Measurements from ENCODE around the gene CTH.
"Not testable (repeated sequence)": the region's sequence is repeated elsewhere in the genome, so short reads cannot be mapped to it uniquely, and the experiment has no call there.

DNA sequence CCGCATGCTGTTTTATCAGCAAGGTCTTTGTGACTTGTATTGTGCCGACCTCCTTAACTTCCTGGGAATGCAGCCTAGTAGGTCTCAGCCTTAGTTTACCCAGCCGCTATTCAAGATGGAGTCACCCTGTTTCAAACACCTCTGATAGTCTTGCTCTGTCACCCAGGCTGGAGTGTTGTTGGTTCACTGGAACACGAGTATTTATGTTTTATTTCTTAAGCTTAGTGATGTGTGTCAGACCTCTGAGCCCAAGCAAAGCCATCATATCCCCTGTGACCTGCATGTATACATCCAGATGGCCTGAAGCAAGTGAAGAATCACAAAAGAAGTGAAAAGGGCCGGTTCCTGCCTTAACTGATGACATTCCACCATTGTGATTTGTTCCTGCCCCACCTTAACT, 43.7 kb upstream of the CTH start:
- not testable (repeated sequence) for TF ChIP-seq EP300 (IDR thresholded peaks at IDR 0.05; ENCODE audit: borderline replicate concordance in 1 of 2, low read depth in 1 of 2, low read length in 1 of 2)
- TF ChIP-seq, protein P1, sequence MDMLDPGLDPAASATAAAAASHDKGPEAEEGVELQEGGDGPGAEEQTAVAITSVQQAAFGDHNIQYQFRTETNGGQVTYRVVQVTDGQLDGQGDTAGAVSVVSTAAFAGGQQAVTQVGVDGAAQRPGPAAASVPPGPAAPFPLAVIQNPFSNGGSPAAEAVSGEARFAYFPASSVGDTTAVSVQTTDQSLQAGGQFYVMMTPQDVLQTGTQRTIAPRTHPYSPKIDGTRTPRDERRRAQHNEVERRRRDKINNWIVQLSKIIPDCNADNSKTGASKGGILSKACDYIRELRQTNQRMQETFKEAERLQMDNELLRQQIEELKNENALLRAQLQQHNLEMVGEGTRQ (IDR thresholded peaks at IDR 0.05; ENCODE audit: borderline replicate concordance, low read depth, low read length), result not testable (repeated sequence)
- TF ChIP-seq, protein P2, sequence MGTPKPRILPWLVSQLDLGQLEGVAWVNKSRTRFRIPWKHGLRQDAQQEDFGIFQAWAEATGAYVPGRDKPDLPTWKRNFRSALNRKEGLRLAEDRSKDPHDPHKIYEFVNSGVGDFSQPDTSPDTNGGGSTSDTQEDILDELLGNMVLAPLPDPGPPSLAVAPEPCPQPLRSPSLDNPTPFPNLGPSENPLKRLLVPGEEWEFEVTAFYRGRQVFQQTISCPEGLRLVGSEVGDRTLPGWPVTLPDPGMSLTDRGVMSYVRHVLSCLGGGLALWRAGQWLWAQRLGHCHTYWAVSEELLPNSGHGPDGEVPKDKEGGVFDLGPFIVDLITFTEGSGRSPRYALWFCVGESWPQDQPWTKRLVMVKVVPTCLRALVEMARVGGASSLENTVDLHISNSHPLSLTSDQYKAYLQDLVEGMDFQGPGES (IDR thresholded peaks at IDR 0.05; ENCODE audit: low read depth, low read length), result not testable (repeated sequence)
- TF ChIP-seq, protein P3, sequence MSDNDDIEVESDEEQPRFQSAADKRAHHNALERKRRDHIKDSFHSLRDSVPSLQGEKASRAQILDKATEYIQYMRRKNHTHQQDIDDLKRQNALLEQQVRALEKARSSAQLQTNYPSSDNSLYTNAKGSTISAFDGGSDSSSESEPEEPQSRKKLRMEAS (IDR thresholded peaks at IDR 0.05; ENCODE audit: low read depth), result not testable (repeated sequence)

Data from SK-N-SH (cell line).